ENCODE measurements around the gene CCNL2. TPM values are rescaled to one million over a fixed set of nuclear protein-coding genes. Genes with fewer than 3 reads are reported as not detected.
"Not testable (repeated sequence)": the region's sequence is repeated elsewhere in the genome, so short reads cannot be mapped to it uniquely, and the experiment has no call there.

CCNL2 gene
- total RNA-seq, 3 donors from 2014 or later, result 123 to 172 (median 151) TPM

DNA sequence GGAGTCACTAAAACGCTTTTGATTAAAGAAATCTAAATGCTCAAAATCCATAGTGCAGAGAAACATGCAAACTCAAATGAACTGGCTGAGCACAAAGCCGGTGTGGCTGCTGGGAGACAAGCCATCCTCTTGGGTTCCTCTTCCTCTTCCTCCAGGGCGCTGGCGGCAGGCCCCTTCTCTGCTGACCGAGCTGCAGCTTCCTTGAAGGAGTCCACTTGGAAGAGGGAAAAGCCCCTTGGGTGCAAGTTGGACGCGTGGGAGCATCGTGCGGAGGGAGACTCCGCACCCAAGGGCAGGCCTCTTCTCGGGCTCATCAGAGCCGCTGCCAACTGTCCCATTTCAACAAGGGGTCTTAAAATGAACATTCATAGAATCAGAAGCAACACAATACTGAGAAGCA, 7.9 kb downstream of the CCNL2 start:
- intact Hi-C loops (cut with DNase I, micrococcal nuclease), result no loop called here
- no peak overlapping the region for H3K4me3 ChIP-seq
- peaks cover 48% of the 10 kb centered on the region for H3K36me3 ChIP-seq (ENCODE audit: low read depth)
- ATAC-seq, result no peak
- H3K4me1 ChIP-seq (ENCODE audit: low read depth), result no peaks in the 10 kb centered on the region
- H3K9me3 ChIP-seq, result no peaks in the 10 kb centered on the region
- TF ChIP-seq CTCF (IDR thresholded peaks at IDR 0.05), result no peak
- DNase-seq, result peak in 1 of 3 donors; percentile 11

- TF ChIP-seq CTCF (IDR thresholded peaks at IDR 0.05), result no peak
- no peak overlapping the region for H3K4me3 ChIP-seq
- H3K36me3 ChIP-seq (ENCODE audit: low read depth), result peaks cover 53% of the 10 kb centered on the region
- intact Hi-C loops (cut with DNase I, micrococcal nuclease), result no loop called here
- ATAC-seq (no peak), DNase-seq (peak in 1 of 3 donors; percentile 4)
- H3K4me1 ChIP-seq (ENCODE audit: low read depth), result no peaks in the 10 kb centered on the region
- H3K9me3 ChIP-seq, result no peaks in the 10 kb centered on the region
Measured at GRCh38 chr1:1390675-1391074, 8.5 kb downstream of the CCNL2 start.

- Histone ChIP-seq H3K4me1 (ENCODE audit: low read depth) (no peaks in the 10 kb centered on the region), H3K4me3 (no peak overlapping the region), H3K9me3 (no peaks in the 10 kb centered on the region), H3K36me3 (ENCODE audit: low read depth) (peaks cover 49% of the 10 kb centered on the region)
- TF ChIP-seq CTCF (IDR thresholded peaks at IDR 0.05), result no peak
- no peak for DNase-seq
- intact Hi-C loops (cut with DNase I, micrococcal nuclease), result no loop called here
- ATAC-seq, result no peak
Measured at GRCh38 chr1:1388078-1388472, 11.1 kb downstream of the CCNL2 start.

GRCh38 chr1:1387098-1388077, 11.7 kb downstream of the CCNL2 start:
- no peak for DNase-seq
- no peaks in the 10 kb centered on the region for H3K9me3 ChIP-seq
- ATAC-seq, result no peak
- peaks cover 45% of the 10 kb centered on the region for H3K36me3 ChIP-seq (ENCODE audit: low read depth)
- no peak for TF ChIP-seq CTCF (IDR thresholded peaks at IDR 0.05)
- H3K4me3 ChIP-seq, result no peak overlapping the region
- intact Hi-C loops (cut with DNase I, micrococcal nuclease), result no loop called here
- no peaks in the 10 kb centered on the region for H3K4me1 ChIP-seq (ENCODE audit: low read depth)

- no peaks in the 10 kb centered on the region for H3K4me1 ChIP-seq (ENCODE audit: low read depth)
- H3K9me3 ChIP-seq, result no peaks in the 10 kb centered on the region
- H3K36me3 ChIP-seq (ENCODE audit: low read depth), result peaks cover 34% of the 10 kb centered on the region
- intact Hi-C loops (cut with DNase I, micrococcal nuclease), result no loop called here
- TF ChIP-seq CTCF (IDR thresholded peaks at IDR 0.05), result no peak
- DNase-seq, result no peak
- no peak for ATAC-seq
- no peak overlapping the region for H3K4me3 ChIP-seq
Measured at GRCh38 chr1:1385931-1386330, 13.2 kb downstream of the CCNL2 start.

- H3K36me3 ChIP-seq (ENCODE audit: low read depth), result peaks cover 33% of the 10 kb centered on the region
Measured at GRCh38 chr1:1385339-1385738, 13.8 kb downstream of the CCNL2 start.

More at GRCh38 chr1:1385339-1385738, 13.8 kb downstream of the CCNL2 start:
- ATAC-seq; intact Hi-C loops (cut with DNase I, micrococcal nuclease); H3K9me3 ChIP-seq; DNase-seq; H3K4me1 ChIP-seq (ENCODE audit: low read depth); H3K4me3 ChIP-seq: not testable (repeated sequence)

Data from mucosa of descending colon (tissue), 3 donors.